Psoas muscle (tissue), 8 donors: ENCODE results near the gene SGF29. TPM values are rescaled to one million over a fixed set of nuclear protein-coding genes. Genes with fewer than 3 reads are reported as not detected.

ENCODE experiments used
- ATAC-seq, 4 donors: fragments of 200-7000 bp; cut with Tn5 transposase; one replicate each; pipeline ENCODE4 v1.9.1; 2020; ENCODE audit warnings: moderate library complexity in 3 of 4, mild to moderate bottlenecking in 2 of 4
- DNase-seq, 2 donors: peaks; one replicate each; pipeline ENCODE4 v3.0.0-alpha.2; 2020
- H3K27ac ChIP-seq: fragments of 200-600 bp; one replicate; pipeline ENCODE4 v1.8.0; 2022
- H3K27me3 ChIP-seq, 3 donors: fragments of 200-600 bp in 1 of 3; one replicate each; pipeline versions ENCODE4 v1.6.1 to v1.8.0; 2013 to 2022; ENCODE audit warnings: low read length in 2 of 3, mild to moderate bottlenecking in 2 of 3, moderate library complexity in 1 of 3; ENCODE audit not compliant: insufficient read depth in 3 of 3
- H3K36me3 ChIP-seq, 2 donors: fragments of 200-600 bp in 1 of 2; one replicate each; pipeline versions ENCODE4 v1.6.1 to v1.8.0; 2013 to 2022; ENCODE audit warnings: low read depth in 1 of 2, mild to moderate bottlenecking in 1 of 2, moderate library complexity in 1 of 2; ENCODE audit not compliant: insufficient read depth in 1 of 2
- H3K4me1 ChIP-seq: fragments of 200-600 bp; one replicate; pipeline ENCODE4 v1.8.0; 2022
- H3K4me3 ChIP-seq: fragments of 200-600 bp; one replicate; pipeline ENCODE4 v1.8.0; 2022; ENCODE audit warnings: mild to moderate bottlenecking
- H3K9me3 ChIP-seq: fragments of 200-600 bp; one replicate; pipeline ENCODE4 v1.8.0; 2022
- WGBS, 3 donors: extraction: QIAGEN DNeasy Blood & Tissue Kit; methylation state at CpG; one replicate each; pipeline versions ENCODE4 v1.1.6 to v1.1.7; 2013; 5-methylcytosine and 5-hydroxymethylcytosine counted together
- intact Hi-C, 2 donors: fragments of 100-400 bp; cut with DNase I; formaldehyde crosslinking; loops; one replicate each; pipeline versions ENCODE4 v1.11.0 to v1.14.2; 2022
- long read RNA-seq, 2 donors: library from polyadenylated mRNA; unstranded; transcript quantifications; one replicate each; pipeline ENCODE4 v2.0.0, GENCODE V29; 2021
- polyA plus RNA-seq, 3 donors: library from polyadenylated mRNA; stranded (reverse); fragments of 200-250 nt; gene quantifications; one replicate each; pipeline ENCODE4 v1.2.3, GENCODE V29; 2013
- total RNA-seq, 4 donors: library from RNA; stranded (reverse); fragmentation: NEBNext Ultra II Directional in 2 of 4; extraction: Animal tissue kit (Norgen Biotek cat#: 25700) in 2 of 4; gene quantifications; one replicate each; pipeline versions ENCODE4 v1.2.1 to v1.2.4, GENCODE V29; 2021 to 2023
- TF ChIP-seq, protein P1 (sequence below): fragments of 200-600 bp; IDR thresholded peaks from one replicate; pipeline ENCODE4 v1.8.0; 2022; ENCODE audit warnings: antibody characterized with exemption
- donor health status: healthy with polysubstance abuse.
- donor health status: DM: no; HTN: no; CAD: no; lungs with moderate emphysema.
- donor health status: Bipolar disorder and iron deficiency.
- donor health status: healthy.
- donor health status: DM: yes; HTN: yes; CAD: no.
- donor health status: DM: no; HTN: no; CAD: no.
- donor health status: DM: no; HTN: no; CAD: no.
- donor health status: DM: yes; HTN: yes; CAD: no.

The SGF29 gene
- 10 to 100 TPM; 20.5 to 48.3 (median 25.9) TPM for total RNA-seq
- 10 to 100 TPM; 22.3 to 47.4 (median 29.4) TPM for polyA plus RNA-seq
- long read RNA-seq, donor 1, transcript SGF29-201 (10 exons, 1,153 nt), result major isoform, 12 of 13 reads
- long read RNA-seq, donor 1, partial matches to known transcripts, result 0 of 13 reads
- long read RNA-seq, donor 1, other reads (novel, unspliced or antisense), result 1 of 13 reads
- long read RNA-seq, donor 2, transcript SGF29-201 (10 exons, 1,153 nt), result major isoform, 49 of 62 reads
- long read RNA-seq, donor 2, partial matches to known transcripts, result 4 of 62 reads
- long read RNA-seq, donor 2, other reads (novel, unspliced or antisense), result 8 of 62 reads

DNA sequence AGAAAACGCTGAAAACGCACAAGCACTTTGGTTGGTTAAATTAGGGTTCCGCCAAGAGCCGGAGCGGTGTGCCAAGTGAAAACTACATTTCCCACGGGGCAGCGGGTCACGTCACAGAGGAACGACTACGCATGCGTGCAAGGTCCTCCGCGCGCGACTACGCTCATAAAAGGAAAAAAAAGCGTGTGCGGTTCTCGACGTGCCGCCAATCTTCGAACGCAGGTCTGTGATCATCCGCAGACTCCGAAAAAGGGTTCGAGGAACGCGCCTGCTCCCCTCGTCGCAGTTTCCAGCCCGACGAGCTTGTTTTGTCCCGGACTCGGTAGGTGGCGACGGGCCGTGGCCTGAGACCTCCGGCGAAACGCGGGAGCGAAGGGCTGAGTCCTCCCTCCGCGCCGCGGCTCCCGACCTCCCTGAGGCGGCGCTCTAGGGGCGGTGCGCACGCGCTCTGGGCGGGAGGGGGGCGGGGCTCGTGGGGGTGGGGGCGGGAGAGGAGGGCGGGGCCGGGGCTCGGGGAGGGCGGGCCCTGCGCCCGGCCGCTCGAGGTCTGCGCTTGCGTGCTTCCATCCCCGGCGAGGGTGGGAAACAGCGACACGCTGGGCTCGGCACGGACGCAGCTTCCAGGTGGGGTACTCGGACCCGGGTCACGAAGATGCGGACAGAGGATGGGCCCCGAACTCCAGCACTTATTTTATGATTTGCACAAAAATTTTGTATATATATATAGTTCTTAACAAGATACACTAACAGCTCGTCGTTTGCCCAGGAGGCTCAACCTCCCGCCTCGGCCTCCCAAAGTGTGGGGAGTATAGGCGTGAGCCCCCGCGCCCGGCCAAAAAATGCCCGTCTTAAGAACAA, at the start of gene SGF29:
SGF29 (plus strand) TSS at position 145 of the 858 bp plus-strand sequence. CDS start 27,150 bp downstream, outside the sequence.
- Histone ChIP-seq H3K4me3 (peak within 1 kb of the TSS; percentile 77), H3K36me3 (peaks cover 5 to 26% of the 10 kb centered on the region in 2 donors), H3K4me1 (peaks cover 6% of the 10 kb centered on the region), H3K27ac (peak within 1 kb of the TSS; percentile 96), H3K9me3 (no peaks in the 10 kb centered on the region), H3K27me3 (no peaks in the 10 kb centered on the region)
- 1 to 2% (median 1%) methylated on average over 64 to 87 of the region's 88 CpGs for WGBS, 3 donors
- ATAC-seq (peak; percentile 95 to 97 (median 96)), DNase-seq (peak; percentile 91 to 96)
- intact Hi-C loops, result no loop called here
- TF ChIP-seq, protein P1, sequence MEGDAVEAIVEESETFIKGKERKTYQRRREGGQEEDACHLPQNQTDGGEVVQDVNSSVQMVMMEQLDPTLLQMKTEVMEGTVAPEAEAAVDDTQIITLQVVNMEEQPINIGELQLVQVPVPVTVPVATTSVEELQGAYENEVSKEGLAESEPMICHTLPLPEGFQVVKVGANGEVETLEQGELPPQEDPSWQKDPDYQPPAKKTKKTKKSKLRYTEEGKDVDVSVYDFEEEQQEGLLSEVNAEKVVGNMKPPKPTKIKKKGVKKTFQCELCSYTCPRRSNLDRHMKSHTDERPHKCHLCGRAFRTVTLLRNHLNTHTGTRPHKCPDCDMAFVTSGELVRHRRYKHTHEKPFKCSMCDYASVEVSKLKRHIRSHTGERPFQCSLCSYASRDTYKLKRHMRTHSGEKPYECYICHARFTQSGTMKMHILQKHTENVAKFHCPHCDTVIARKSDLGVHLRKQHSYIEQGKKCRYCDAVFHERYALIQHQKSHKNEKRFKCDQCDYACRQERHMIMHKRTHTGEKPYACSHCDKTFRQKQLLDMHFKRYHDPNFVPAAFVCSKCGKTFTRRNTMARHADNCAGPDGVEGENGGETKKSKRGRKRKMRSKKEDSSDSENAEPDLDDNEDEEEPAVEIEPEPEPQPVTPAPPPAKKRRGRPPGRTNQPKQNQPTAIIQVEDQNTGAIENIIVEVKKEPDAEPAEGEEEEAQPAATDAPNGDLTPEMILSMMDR, result peak; percentile 25

DNA sequence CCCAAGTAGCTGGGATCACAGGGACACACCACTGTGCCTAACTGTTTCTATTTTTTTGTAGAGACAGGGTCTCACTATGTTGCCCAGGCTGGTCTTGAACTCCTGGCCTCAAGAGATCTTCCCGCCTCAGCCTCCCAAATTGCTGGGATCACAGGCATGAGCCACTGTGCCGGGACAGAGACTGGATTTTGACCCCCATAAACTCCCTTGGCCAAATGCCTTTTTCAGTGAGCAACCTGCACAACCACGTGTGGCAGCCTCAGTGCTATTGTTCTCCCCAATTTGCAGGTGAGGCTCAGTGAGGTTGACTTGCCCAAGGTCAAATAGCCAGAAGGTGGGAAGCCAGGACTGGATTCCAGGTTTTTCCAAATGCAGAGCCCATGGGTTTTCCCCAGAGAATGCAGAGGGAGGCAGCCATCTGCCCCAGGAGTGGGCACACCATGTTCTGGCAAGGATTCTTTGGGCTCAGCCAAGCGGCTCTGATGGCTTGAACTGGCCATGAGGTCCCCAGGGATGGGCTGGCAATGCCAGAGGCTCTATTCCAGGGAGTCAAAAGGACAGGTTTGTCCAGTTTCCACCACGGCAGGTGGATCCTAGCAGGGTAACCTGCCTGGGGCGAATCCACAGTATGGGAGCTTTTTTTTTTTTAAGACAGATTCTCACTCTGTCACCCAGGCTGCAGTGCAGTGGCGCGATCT, 48.9 kb upstream of the SGF29 start:
- intact Hi-C loops, result no loop called here
- H3K4me1 ChIP-seq, result no peaks in the 10 kb centered on the region
- WGBS, 3 donors, result 47 to 56% (median 53%) methylated on average over 8 of the region's 8 CpGs
- TF ChIP-seq, protein P1, result no peak
- no peak overlapping the region for H3K4me3 ChIP-seq
- H3K9me3 ChIP-seq, result no peaks in the 10 kb centered on the region
- peaks cover 0 to 10% (median 0%) of the 10 kb centered on the region in 3 donors for H3K27me3 ChIP-seq
- no peak overlapping the region for H3K27ac ChIP-seq
- no peak for DNase-seq
- no peaks in the 10 kb centered on the region for H3K36me3 ChIP-seq
- no peak for ATAC-seq

DNA sequence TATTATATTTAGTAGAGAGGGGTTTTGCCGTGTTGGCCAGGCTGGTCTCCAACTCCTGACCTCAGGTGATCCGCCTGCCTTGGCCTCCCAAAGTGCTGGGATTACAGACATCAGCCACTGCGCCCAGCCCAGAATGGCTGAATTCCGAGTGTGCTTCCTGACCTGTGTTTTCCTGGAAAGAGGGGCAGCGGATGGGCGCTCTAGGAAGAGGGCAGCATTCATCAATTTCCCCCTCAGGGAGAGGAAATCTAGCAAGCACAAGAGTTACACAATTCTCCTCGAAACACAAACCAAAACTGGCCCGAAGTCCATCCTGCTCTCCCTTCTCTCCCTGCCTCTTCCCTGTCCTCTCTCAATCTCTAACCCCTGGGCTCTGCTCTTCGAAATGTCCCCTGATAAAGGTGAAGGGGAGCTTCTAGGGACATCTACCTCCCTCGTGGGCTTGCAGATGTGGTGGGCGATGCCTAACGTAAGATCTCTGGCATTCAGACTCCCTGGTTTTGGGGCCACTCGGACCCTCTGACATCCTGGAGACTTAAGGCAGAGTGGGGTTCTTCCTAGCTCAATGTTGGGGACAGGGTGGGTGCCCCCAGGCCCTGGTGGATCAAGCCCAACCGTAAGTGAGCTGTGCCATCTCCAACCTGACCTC, 48.1 kb upstream of the SGF29 start:
- TF ChIP-seq, protein P1, result no peak

DNA sequence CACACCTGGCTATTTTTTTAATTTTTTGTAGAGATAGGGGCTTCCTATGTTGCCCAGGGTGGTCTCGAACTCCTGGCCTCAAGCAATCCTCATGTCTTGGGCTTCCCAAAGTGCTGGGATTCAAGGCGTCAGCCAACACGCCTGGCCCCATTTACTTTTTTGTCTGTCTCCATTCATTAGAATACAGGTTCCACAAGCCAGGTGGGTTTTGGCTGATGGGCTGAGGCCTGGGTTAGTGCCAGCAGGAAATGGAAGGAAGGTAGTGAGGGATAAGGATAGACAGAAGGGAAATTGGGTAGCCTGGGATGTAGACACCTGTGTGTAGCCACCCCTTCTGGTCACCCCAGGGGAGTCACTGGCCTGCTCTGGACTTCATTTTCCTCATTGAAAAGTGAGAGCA, 42.7 kb upstream of the SGF29 start:
- ATAC-seq (no peak), DNase-seq (no peak)
- TF ChIP-seq, protein P1, result no peak
- H3K27me3 ChIP-seq, result peaks cover 0 to 9% (median 0%) of the 10 kb centered on the region in 3 donors
- no peaks in the 10 kb centered on the region for H3K4me1 ChIP-seq
- no peaks in the 10 kb centered on the region for H3K36me3 ChIP-seq
- 87 to 89% (median 89%) methylated on average over 3 of the region's 3 CpGs for WGBS, 3 donors
- no peak overlapping the region for H3K4me3 ChIP-seq
- no peak overlapping the region for H3K27ac ChIP-seq
- H3K9me3 ChIP-seq, result no peaks in the 10 kb centered on the region
- intact Hi-C loops, result no loop called here

More for the DNA sequence above, 48.1 kb upstream of the SGF29 start:
- H3K4me1 ChIP-seq, result no peaks in the 10 kb centered on the region
- peaks cover 0 to 10% (median 0%) of the 10 kb centered on the region in 3 donors for H3K27me3 ChIP-seq
- no peaks in the 10 kb centered on the region for H3K36me3 ChIP-seq
- 53 to 58% (median 54%) methylated on average over 13 to 14 of the region's 14 CpGs for WGBS, 3 donors
- no peak overlapping the region for H3K4me3 ChIP-seq
- ATAC-seq (no peak), DNase-seq (no peak)
- intact Hi-C loops, result no loop called here
- no peak overlapping the region for H3K27ac ChIP-seq
- H3K9me3 ChIP-seq, result no peaks in the 10 kb centered on the region
